H9 (cell line): Measurements from ENCODE around the gene CFAP410. TPM values are rescaled to one million over a fixed set of nuclear protein-coding genes. Genes with fewer than 3 reads are reported as not detected.
A peak's percentile ranks its signal among the peaks of the same experiment; 100 is the strongest.

Source experiments
- DNase-seq: peaks from one replicate; pipeline ENCODE4 v3.0.0-alpha.2; 2017
- H2AFZ ChIP-seq: one replicate; pipeline ENCODE4 v1.6.1; 2013; ENCODE audit warnings: mild to moderate bottlenecking, low read length, control low read depth, moderate library complexity
- H2AK5ac ChIP-seq: 2 replicates; pipeline ENCODE4 v1.6.1; 2013; ENCODE audit warnings: low read length, control low read depth, mixed read lengths; ENCODE audit not compliant: insufficient read length
- H2BK120ac ChIP-seq: one replicate; pipeline ENCODE4 v1.6.1; 2013; ENCODE audit warnings: low read depth, mild to moderate bottlenecking, low read length, control low read depth, inconsistent platforms; ENCODE audit not compliant: poor library complexity, severe bottlenecking
- H2BK12ac ChIP-seq: 2 replicates; pipeline ENCODE4 v1.6.1; 2013; ENCODE audit warnings: low read length, control low read depth, mixed read lengths, low read depth; ENCODE audit not compliant: insufficient read length
- H2BK15ac ChIP-seq: 2 replicates; pipeline ENCODE4 v1.6.1; 2013; ENCODE audit warnings: low read depth, low read length, control low read depth
- H2BK20ac ChIP-seq: one replicate; pipeline ENCODE4 v1.6.1; 2013; ENCODE audit warnings: low read depth, mild to moderate bottlenecking, low read length, control low read depth, inconsistent platforms; ENCODE audit not compliant: poor library complexity, severe bottlenecking
- H2BK5ac ChIP-seq: 2 replicates; pipeline ENCODE4 v1.6.1; 2013; ENCODE audit warnings: low read length, control low read depth, mixed read lengths; ENCODE audit not compliant: insufficient read length
- H3K14ac ChIP-seq: 2 replicates; pipeline ENCODE4 v1.6.1; 2013; ENCODE audit warnings: low read length, control low read depth; ENCODE audit not compliant: insufficient read depth
- H3K18ac ChIP-seq: 2 replicates; pipeline ENCODE4 v1.6.1; 2013; ENCODE audit warnings: low read depth, mild to moderate bottlenecking, mixed read lengths, low read length, control low read depth; ENCODE audit not compliant: insufficient read length
- H3K23ac ChIP-seq: 2 replicates; pipeline ENCODE4 v1.6.1; 2013; ENCODE audit warnings: low read length, control low read depth, mixed read lengths, low read depth; ENCODE audit not compliant: insufficient read length
- H3K23me2 ChIP-seq: 2 replicates; pipeline ENCODE4 v1.6.1; 2013; ENCODE audit warnings: low read depth, mild to moderate bottlenecking, mixed read lengths, low read length, control low read depth; ENCODE audit not compliant: insufficient read length, poor library complexity, severe bottlenecking
- H3K27ac ChIP-seq: 2 replicates; pipeline ENCODE4 v1.5.1; 2013; ENCODE audit warnings: low read length, control low read depth, mixed read lengths, low read depth; ENCODE audit not compliant: insufficient read length
- H3K27me3 ChIP-seq: 2 replicates; pipeline ENCODE4 v1.6.1; 2013; ENCODE audit warnings: low read length, control low read depth, inconsistent platforms; ENCODE audit not compliant: insufficient read depth
- H3K4ac ChIP-seq: 2 replicates; pipeline ENCODE4 v1.6.1; 2013; ENCODE audit warnings: low read depth, mild to moderate bottlenecking, control low read depth, inconsistent platforms, low read length, moderate library complexity
- H3K4me1 ChIP-seq: 2 replicates; pipeline ENCODE4 v1.6.1; 2013; ENCODE audit warnings: low read length, control low read depth, inconsistent platforms; ENCODE audit not compliant: insufficient read depth
- H3K4me2 ChIP-seq: 2 replicates; pipeline ENCODE4 v1.6.1; 2013; ENCODE audit warnings: low read length, control low read depth, mixed read lengths; ENCODE audit not compliant: insufficient read length, insufficient read depth
- H3K56ac ChIP-seq: 2 replicates; pipeline ENCODE4 v1.6.1; 2013; ENCODE audit warnings: low read depth, mild to moderate bottlenecking, mixed read lengths, low read length, control low read depth; ENCODE audit not compliant: insufficient read length
- H3K79me1 ChIP-seq: 2 replicates; pipeline ENCODE4 v1.6.1; 2013; ENCODE audit warnings: low read depth, mild to moderate bottlenecking, moderate library complexity, low read length, control low read depth, inconsistent platforms; ENCODE audit not compliant: insufficient read depth, poor library complexity, severe bottlenecking
- H3K79me2 ChIP-seq: 2 replicates; pipeline ENCODE4 v1.6.1; 2013; ENCODE audit warnings: low read length, control low read depth, inconsistent platforms; ENCODE audit not compliant: insufficient read depth
- H3K9ac ChIP-seq: 2 replicates; pipeline ENCODE4 v1.6.1; 2013; ENCODE audit warnings: low read length, control low read depth, mixed read lengths; ENCODE audit not compliant: insufficient read length; ENCODE audit errors: extremely low read depth
- H3K9me3 ChIP-seq: one replicate; pipeline ENCODE4 v1.6.1; 2013; ENCODE audit warnings: low read depth, low read length, inconsistent platforms; ENCODE audit not compliant: control insufficient read depth
- H3T11ph ChIP-seq: one replicate; pipeline ENCODE4 v1.6.1; 2013; ENCODE audit warnings: mild to moderate bottlenecking, low read length, control low read depth, inconsistent platforms
- H4K20me1 ChIP-seq: one replicate; pipeline ENCODE4 v1.6.1; 2013; ENCODE audit not compliant: control insufficient read depth, insufficient read length, insufficient read depth
- H4K5ac ChIP-seq: 2 replicates; pipeline ENCODE4 v1.6.1; 2013; ENCODE audit warnings: low read depth, mild to moderate bottlenecking, mixed read lengths, low read length, control low read depth; ENCODE audit not compliant: insufficient read length
- H4K8ac ChIP-seq: replicated peaks from 2 replicates; pipeline ENCODE4 v1.6.1; 2013; ENCODE audit warnings: low read length, control low read depth, mixed read lengths, low read depth; ENCODE audit not compliant: insufficient read length
- H4K91ac ChIP-seq: 2 replicates; pipeline ENCODE4 v1.6.1; 2013; ENCODE audit warnings: low read depth, mild to moderate bottlenecking, moderate library complexity, mixed read lengths, low read length, control low read depth; ENCODE audit not compliant: insufficient read length
- H3K27ac Mint-ChIP-seq, 3 experiments: 2 replicates in 2 of 3; 3 replicates in 1 of 3; pipeline ENCODE4 v1.8.0; 2020 to 2021; ENCODE audit warnings: mixed read lengths in 3 of 3, mild to moderate bottlenecking in 1 of 3, moderate library complexity in 1 of 3
- H3K27me3 Mint-ChIP-seq: 2 replicates; pipeline ENCODE4 v1.8.0; 2021; ENCODE audit warnings: low read depth, mild to moderate bottlenecking, moderate library complexity, mixed read lengths
- H3K36me3 Mint-ChIP-seq, 3 experiments: 2 replicates in 2 of 3; 3 replicates in 1 of 3; pipeline ENCODE4 v1.8.0; 2020 to 2021; ENCODE audit warnings: low read depth in 3 of 3, mixed read lengths in 3 of 3; ENCODE audit not compliant: insufficient read depth in 1 of 3
- H3K4me1 Mint-ChIP-seq, 2 experiments: 2 replicates each; pipeline ENCODE4 v1.8.0; 2020; ENCODE audit warnings: mixed read lengths in 2 of 2
- H3K4me3 Mint-ChIP-seq, 2 experiments: 2 replicates in 1 of 2; 3 replicates in 1 of 2; pipeline ENCODE4 v1.8.0; 2020 to 2021; ENCODE audit warnings: mild to moderate bottlenecking in 2 of 2, mixed read lengths in 2 of 2, moderate library complexity in 1 of 2
- H3K9me3 Mint-ChIP-seq, 2 experiments: 2 replicates in 1 of 2; 3 replicates in 1 of 2; pipeline ENCODE4 v1.8.0; 2020; ENCODE audit warnings: mild to moderate bottlenecking in 2 of 2, mixed read lengths in 2 of 2, moderate library complexity in 1 of 2
- WGBS: extraction: QIAGEN DNeasy Blood & Tissue Kit; methylation state at CpG from one replicate; pipeline ENCODE4 v1.1.7; 2013; ENCODE audit warnings: missing lambda C conversion rate, low lambda C conversion rate, mixed read lengths; ENCODE audit not compliant: insufficient read length; ENCODE audit errors: extremely low coverage; 5-methylcytosine and 5-hydroxymethylcytosine counted together
- total RNA-seq: library from RNA; stranded (reverse); gene quantifications from 2 replicates; pipeline ENCODE4 v1.2.1, GENCODE V29; 2021
- TF ChIP-seq, protein P1 (sequence below): fragments of 200-600 bp; sonication (generic); conservative IDR thresholded peaks from 3 replicates; pipeline ENCODE4 v1.8.0; 2021; ENCODE audit warnings: antibody characterized with exemption, mild to moderate bottlenecking

The CFAP410 gene
- total RNA-seq, 1 experiment from 2014 or later, result 17.0 TPM

DNA sequence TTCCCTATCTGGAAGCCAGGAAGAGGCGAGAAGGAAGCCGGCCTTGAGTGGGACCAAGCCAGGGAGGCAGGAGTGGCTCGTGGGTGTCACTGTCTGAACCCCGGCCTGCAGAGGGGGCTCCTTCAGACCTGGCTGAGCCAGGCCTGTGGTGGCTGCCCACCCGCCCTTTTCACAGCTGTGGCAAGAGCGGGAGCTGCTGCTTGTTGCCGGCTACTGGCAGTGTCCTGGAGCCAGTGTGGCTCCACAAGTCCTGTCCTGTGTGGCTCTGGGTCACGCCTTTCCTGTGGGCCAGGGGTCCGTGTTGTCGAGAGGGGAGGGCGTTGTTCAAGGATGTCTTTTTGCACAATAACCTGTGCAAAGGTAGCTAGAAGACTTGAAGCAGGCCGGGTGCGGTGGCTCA lies 38.0 kb downstream of the CFAP410 start:
- H2BK5ac ChIP-seq, result no peak overlapping the region
- Mint-ChIP-seq H3K4me1 (peaks cover 18 to 32% of the 10 kb centered on the region in 2 experiments), H3K36me3 (peaks cover 0 to 2% (median 0%) of the 10 kb centered on the region in 3 experiments; a peak in 1 of 7 replicates), H3K27me3 (peaks cover 11% of the 10 kb centered on the region), H3K4me3 (peak overlapping the region; percentile 66 to 80), H3K9me3 (no peaks in the 10 kb centered on the region), H3K27ac (no peak overlapping the region)
- no peaks in the 10 kb centered on the region for H3K9me3 ChIP-seq
- no peak overlapping the region for H3K4ac ChIP-seq
- H3K4me2 ChIP-seq, result peak overlapping the region; percentile 44
- DNase-seq, result no peak
- peaks cover 5% of the 10 kb centered on the region for H3K23me2 ChIP-seq
- no peak overlapping the region for H2BK20ac ChIP-seq
- no peaks in the 10 kb centered on the region for H4K20me1 ChIP-seq
- no peak overlapping the region for H2BK12ac ChIP-seq
- no peaks in the 10 kb centered on the region for H3K79me1 ChIP-seq
- no peak overlapping the region for H3K9ac ChIP-seq
- no peak overlapping the region for H2AFZ ChIP-seq
- no peaks in the 10 kb centered on the region for H3K27me3 ChIP-seq
- H2AK5ac ChIP-seq, result no peak overlapping the region
- H2BK15ac ChIP-seq, result no peak overlapping the region
- H4K91ac ChIP-seq, result no peak overlapping the region
- H3K23ac ChIP-seq, result no peak overlapping the region
- no peak overlapping the region for H3K27ac ChIP-seq
- no peak overlapping the region for H3K18ac ChIP-seq
- no peak overlapping the region for H3K56ac ChIP-seq
- no peak overlapping the region for H4K8ac ChIP-seq
- TF ChIP-seq, protein P1, sequence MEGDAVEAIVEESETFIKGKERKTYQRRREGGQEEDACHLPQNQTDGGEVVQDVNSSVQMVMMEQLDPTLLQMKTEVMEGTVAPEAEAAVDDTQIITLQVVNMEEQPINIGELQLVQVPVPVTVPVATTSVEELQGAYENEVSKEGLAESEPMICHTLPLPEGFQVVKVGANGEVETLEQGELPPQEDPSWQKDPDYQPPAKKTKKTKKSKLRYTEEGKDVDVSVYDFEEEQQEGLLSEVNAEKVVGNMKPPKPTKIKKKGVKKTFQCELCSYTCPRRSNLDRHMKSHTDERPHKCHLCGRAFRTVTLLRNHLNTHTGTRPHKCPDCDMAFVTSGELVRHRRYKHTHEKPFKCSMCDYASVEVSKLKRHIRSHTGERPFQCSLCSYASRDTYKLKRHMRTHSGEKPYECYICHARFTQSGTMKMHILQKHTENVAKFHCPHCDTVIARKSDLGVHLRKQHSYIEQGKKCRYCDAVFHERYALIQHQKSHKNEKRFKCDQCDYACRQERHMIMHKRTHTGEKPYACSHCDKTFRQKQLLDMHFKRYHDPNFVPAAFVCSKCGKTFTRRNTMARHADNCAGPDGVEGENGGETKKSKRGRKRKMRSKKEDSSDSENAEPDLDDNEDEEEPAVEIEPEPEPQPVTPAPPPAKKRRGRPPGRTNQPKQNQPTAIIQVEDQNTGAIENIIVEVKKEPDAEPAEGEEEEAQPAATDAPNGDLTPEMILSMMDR, result no peak
- no peaks in the 10 kb centered on the region; the same call in 1 of the 2 replicates for H3K4me1 ChIP-seq
- no peak overlapping the region for H3K14ac ChIP-seq
- H2BK120ac ChIP-seq, result no peak overlapping the region
- H4K5ac ChIP-seq, result no peak overlapping the region
- WGBS, result no CpG with 5 or more reads among the region's 13 CpGs
- H3K79me2 ChIP-seq, result no peaks in the 10 kb centered on the region
- H3T11ph ChIP-seq, result no peak overlapping the region
